HepG2 (cell line): ENCODE results near the gene MMP19. TPM values are rescaled to one million over a fixed set of nuclear protein-coding genes. Genes with fewer than 3 reads are reported as not detected.
A peak's percentile ranks its signal among the peaks of the same experiment; 100 is the strongest.

Source experiments
- ARNTL ChIP-seq: sonication (generic); formaldehyde crosslinking; IDR thresholded peaks from 2 replicates; pipeline ENCODE4 v1.4.0; 2020; ENCODE audit warnings: mild to moderate bottlenecking, missing genetic modification reagents
- GMEB1 ChIP-seq: sonication (generic); formaldehyde crosslinking; IDR thresholded peaks from 2 replicates; pipeline ENCODE4 v1.5.1; 2020; ENCODE audit warnings: missing genetic modification reagents, mild to moderate bottlenecking, borderline replicate concordance
- HES4 ChIP-seq: sonication (generic); formaldehyde crosslinking; IDR thresholded peaks from 2 replicates; pipeline ENCODE4 v1.9.0; 2021; ENCODE audit warnings: mild to moderate bottlenecking, missing genetic modification reagents, borderline replicate concordance
- HOXA7 ChIP-seq: sonication (generic); formaldehyde crosslinking; IDR thresholded peaks from 2 replicates; pipeline ENCODE4 v1.8.1; 2022; ENCODE audit warnings: mild to moderate bottlenecking, missing genetic modification reagents, moderate library complexity
- IRF9 ChIP-seq: sonication (generic); formaldehyde crosslinking; IDR thresholded peaks from 2 replicates; pipeline ENCODE4 v1.8.0; 2022; ENCODE audit warnings: missing genetic modification reagents, mild to moderate bottlenecking, borderline replicate concordance
- JUNB ChIP-seq: sonication (generic); formaldehyde crosslinking; IDR thresholded peaks from 2 replicates; pipeline ENCODE4 v1.8.0; 2022; ENCODE audit warnings: missing genetic modification reagents, mild to moderate bottlenecking, borderline replicate concordance
- MNT ChIP-seq: fragments of 450-650 bp; IDR thresholded peaks from 2 replicates; pipeline ENCODE4 v1.6.1; 2016
- RAD21 ChIP-seq: fragments of 450-650 bp; formaldehyde crosslinking; IDR thresholded peaks from 2 replicates; pipeline ENCODE4 v1.5.0; 2020; ENCODE audit warnings: mild to moderate bottlenecking
- WIZ ChIP-seq: sonication (generic); formaldehyde crosslinking; IDR thresholded peaks from 2 replicates; pipeline ENCODE4 v1.5.1; 2020; ENCODE audit warnings: mild to moderate bottlenecking, missing genetic modification reagents
- ZBTB37 ChIP-seq: sonication (generic); formaldehyde crosslinking; IDR thresholded peaks from 2 replicates; pipeline ENCODE4 v1.4.0; 2020; ENCODE audit warnings: mild to moderate bottlenecking, missing genetic modification reagents
- ZEB1 ChIP-seq: IDR thresholded peaks from 2 replicates; pipeline ENCODE4 v1.6.1; 2012; ENCODE audit warnings: mild to moderate bottlenecking, low read depth, inconsistent platforms; ENCODE audit not compliant: insufficient replicate concordance
- ZMYM2 ChIP-seq: sonication (generic); formaldehyde crosslinking; IDR thresholded peaks from 2 replicates; pipeline ENCODE4 v1.8.0; 2022; ENCODE audit warnings: mild to moderate bottlenecking, missing genetic modification reagents
- ZNF282 ChIP-seq: fragments of 450-650 bp; IDR thresholded peaks from 2 replicates; pipeline ENCODE4 v1.6.1; 2018; ENCODE audit not compliant: partially characterized antibody
- ZNF329 ChIP-seq: sonication (generic); formaldehyde crosslinking; IDR thresholded peaks from 2 replicates; pipeline ENCODE4 v1.9.0; 2021; ENCODE audit warnings: low read depth, mild to moderate bottlenecking, missing genetic modification reagents
- ZNF564 ChIP-seq: sonication (generic); formaldehyde crosslinking; IDR thresholded peaks from 2 replicates; pipeline ENCODE4 v1.8.1; 2023; ENCODE audit warnings: mild to moderate bottlenecking, missing genetic modification reagents
- ZNF580 ChIP-seq: IDR thresholded peaks from 2 replicates; pipeline ENCODE4 v1.6.1; 2016; ENCODE audit warnings: low read depth, borderline replicate concordance
- ZNF672 ChIP-seq: sonication (generic); formaldehyde crosslinking; IDR thresholded peaks from 2 replicates; pipeline ENCODE4 v1.8.1; 2022; ENCODE audit warnings: missing genetic modification reagents
- ZNF761 ChIP-seq: sonication (generic); formaldehyde crosslinking; conservative IDR thresholded peaks from 2 replicates; pipeline ENCODE4 v1.4.0; 2020; ENCODE audit warnings: mild to moderate bottlenecking, missing genetic modification reagents
- polyA plus RNA-seq, 8 experiments: library from polyadenylated mRNA; depleted of rRNA in 3 of 8; stranded (reverse) in 7 of 8; unstranded in 1 of 8; fragments of >200 nt; fragmentation: Illumina TruSeq in 4 of 8; extraction: Trizol in 4 of 8; gene quantifications; 2 replicates each; pipeline versions ENCODE4 v1.2.1 to v1.2.3, GENCODE V29; 2011 to 2016; ENCODE audit warnings: low read depth in 4 of 8, missing spikeins in 1 of 8, mixed read lengths in 1 of 8; ENCODE audit not compliant: insufficient read depth in 1 of 8
- total RNA-seq, 5 experiments: library from RNA; depleted of rRNA; stranded (reverse); fragments of >200 nt; fragmentation: Illumina TruSeq; extraction: Trizol; gene quantifications; 2 replicates each; pipeline ENCODE4 v1.2.3, GENCODE V29; 2016; ENCODE audit warnings: low read depth in 1 of 5
- TF ChIP-seq, protein P1 (sequence below): sonication (generic); formaldehyde crosslinking; conservative IDR thresholded peaks from 2 replicates; pipeline ENCODE4 v1.8.0; 2022; ENCODE audit warnings: low read depth, missing genetic modification reagents
- TF ChIP-seq, protein P2 (sequence below): sonication (generic); formaldehyde crosslinking; IDR thresholded peaks from 2 replicates; pipeline ENCODE4 v1.4.0; 2020; ENCODE audit warnings: mild to moderate bottlenecking, missing genetic modification reagents

MMP19 gene
- total and polyA plus RNA-seq, 2 of the 13 experiments (the other 11 are each of a cell fraction or from before 2014, with no cell fraction given): 0.07 to 0.08 TPM

GRCh38 chr12:55829967-55830600 is 12.7 kb downstream of the MMP19 start (continued):
- no peak for TF ChIP-seq MNT
- TF ChIP-seq ZNF580: no peak
- no peak for TF ChIP-seq ZNF761
- no peak for TF ChIP-seq ZNF564 (CRISPR knock-in tag)
- TF ChIP-seq, protein P1, sequence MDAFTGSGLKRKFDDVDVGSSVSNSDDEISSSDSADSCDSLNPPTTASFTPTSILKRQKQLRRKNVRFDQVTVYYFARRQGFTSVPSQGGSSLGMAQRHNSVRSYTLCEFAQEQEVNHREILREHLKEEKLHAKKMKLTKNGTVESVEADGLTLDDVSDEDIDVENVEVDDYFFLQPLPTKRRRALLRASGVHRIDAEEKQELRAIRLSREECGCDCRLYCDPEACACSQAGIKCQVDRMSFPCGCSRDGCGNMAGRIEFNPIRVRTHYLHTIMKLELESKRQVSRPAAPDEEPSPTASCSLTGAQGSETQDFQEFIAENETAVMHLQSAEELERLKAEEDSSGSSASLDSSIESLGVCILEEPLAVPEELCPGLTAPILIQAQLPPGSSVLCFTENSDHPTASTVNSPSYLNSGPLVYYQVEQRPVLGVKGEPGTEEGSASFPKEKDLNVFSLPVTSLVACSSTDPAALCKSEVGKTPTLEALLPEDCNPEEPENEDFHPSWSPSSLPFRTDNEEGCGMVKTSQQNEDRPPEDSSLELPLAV (CRISPR knock-in tag): no peak
- peak; percentile 12; the same call in 1 of the 2 replicates for TF ChIP-seq ZMYM2
- TF ChIP-seq ZBTB37: no peak
- TF ChIP-seq HES4: peak; percentile 33
- TF ChIP-seq, protein P2, sequence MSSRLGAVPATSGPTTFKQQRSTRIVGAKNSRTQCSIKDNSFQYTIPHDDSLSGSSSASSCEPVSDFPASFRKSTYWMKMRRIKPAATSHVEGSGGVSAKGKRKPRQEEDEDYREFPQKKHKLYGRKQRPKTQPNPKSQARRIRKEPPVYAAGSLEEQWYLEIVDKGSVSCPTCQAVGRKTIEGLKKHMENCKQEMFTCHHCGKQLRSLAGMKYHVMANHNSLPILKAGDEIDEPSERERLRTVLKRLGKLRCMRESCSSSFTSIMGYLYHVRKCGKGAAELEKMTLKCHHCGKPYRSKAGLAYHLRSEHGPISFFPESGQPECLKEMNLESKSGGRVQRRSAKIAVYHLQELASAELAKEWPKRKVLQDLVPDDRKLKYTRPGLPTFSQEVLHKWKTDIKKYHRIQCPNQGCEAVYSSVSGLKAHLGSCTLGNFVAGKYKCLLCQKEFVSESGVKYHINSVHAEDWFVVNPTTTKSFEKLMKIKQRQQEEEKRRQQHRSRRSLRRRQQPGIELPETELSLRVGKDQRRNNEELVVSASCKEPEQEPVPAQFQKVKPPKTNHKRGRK (CRISPR knock-in tag): 0 out of 2 replicates have a peak, but pooled peaks have one; percentile 30
- no peak for TF ChIP-seq RAD21 (CRISPR knock-in tag)
- TF ChIP-seq WIZ: no peak
- no peak for TF ChIP-seq ZNF329 (CRISPR knock-in tag)
- TF ChIP-seq ARNTL (CRISPR knock-in tag): no peak
- TF ChIP-seq JUNB (CRISPR knock-in tag): no peak
- no peak for TF ChIP-seq GMEB1
- no peak for TF ChIP-seq ZNF672
- TF ChIP-seq ZEB1: no peak
- TF ChIP-seq IRF9: no peak
- no peak for TF ChIP-seq HOXA7
- TF ChIP-seq ZNF282: no peak
